ENCODE data around the gene SIAH1. TPM values are rescaled to one million over a fixed set of nuclear protein-coding genes. Genes with fewer than 3 reads are reported as not detected.

The SIAH1 gene
- total and polyA plus RNA-seq, 12 donors: 10.1 to 17.2 (median 14.5) TPM

DNA sequence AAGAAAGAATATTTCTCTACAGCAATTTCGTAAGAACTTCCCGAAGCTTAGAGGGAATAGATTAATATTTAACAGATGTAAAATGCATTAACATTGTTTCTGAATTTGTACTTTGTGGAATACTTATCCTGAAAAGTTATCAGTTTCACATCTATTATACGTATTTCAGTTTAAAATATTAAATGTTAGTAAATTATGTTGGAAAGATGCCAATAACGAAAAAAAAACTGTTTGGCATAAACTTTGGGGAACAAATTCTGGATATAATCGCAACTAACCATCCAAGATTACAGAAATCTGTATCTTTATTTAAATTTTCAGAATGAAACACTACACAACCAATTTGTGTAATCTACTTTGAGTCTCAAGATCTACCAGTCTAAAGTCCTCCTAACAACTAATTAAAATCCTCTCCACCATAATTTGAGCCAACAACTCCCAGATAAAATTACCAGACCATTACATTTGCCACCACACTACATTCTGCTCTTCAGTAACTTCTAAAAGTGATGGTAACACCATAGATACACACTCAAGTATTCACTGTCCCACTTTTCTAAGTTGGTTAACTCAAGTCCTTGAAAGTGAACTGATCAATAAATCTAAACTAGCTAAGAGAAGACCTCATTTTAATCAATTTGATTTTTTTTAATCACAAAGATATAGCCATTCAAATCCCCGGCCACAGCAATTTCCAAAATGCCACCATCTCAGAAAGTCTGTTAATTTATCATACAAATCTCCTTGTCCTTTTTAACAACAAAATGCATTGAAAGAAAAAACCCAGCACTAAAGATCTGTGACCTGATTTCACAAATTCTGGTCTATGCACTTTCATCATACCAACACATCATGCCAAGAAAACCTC is 2.0 kb downstream of the SIAH1 start:
- Histone ChIP-seq H3K27me3 (no peaks in the 10 kb centered on the region), H3K4me1 (peaks cover 9 to 69% (median 58%) of the 10 kb centered on the region in 9 donors), H3K9me3 (no peaks in the 10 kb centered on the region), H3K27ac (peak overlapping the region; percentile 96 to 100 (median 99)), H3K36me3 (no peaks in the 10 kb centered on the region), H3K4me3 (peak overlapping the region; percentile 15 to 100 (median 94))
- no peak for TF ChIP-seq CTCF (IDR thresholded peaks at IDR 0.05)
- intact Hi-C loops (cut with DNase I): loop anchor here in 5 of 10 donors (2.0 to 10.0 kb wide), 4 partner anchors 16 to 232 kb away; partner anchors contain the start of genes N4BP1 (in 2 of the 5), ABCC11 (in 1 of the 5) and LONP2 (in 1 of the 5)
- WGBS, 2 donors: 34 to 38% methylated on average over 6 of the region's 6 CpGs
- ATAC-seq: no peak
- no peak for DNase-seq

- H3K36me3 ChIP-seq: no peaks in the 10 kb centered on the region
- no peaks in the 10 kb centered on the region for H3K27me3 ChIP-seq
- H3K4me1 ChIP-seq: peaks cover 10 to 80% (median 70%) of the 10 kb centered on the region in 9 donors
- H3K4me3 ChIP-seq: no peak overlapping the region
- peak overlapping the region in 2 of 10 donors; percentile 99 to 100 for H3K27ac ChIP-seq
- no peak for TF ChIP-seq CTCF (IDR thresholded peaks at IDR 0.05)
- WGBS, 2 donors: 91 to 97% methylated on average over 4 of the region's 4 CpGs
- no peak for DNase-seq
- intact Hi-C loops (cut with DNase I): loop anchor here in 5 of 10 donors (2.0 to 10.0 kb wide), 4 partner anchors 15 to 233 kb away; partner anchors contain the start of genes N4BP1 (in 2 of the 5), ABCC11 (in 1 of the 5) and LONP2 (in 1 of the 5)
- ATAC-seq: no peak
- H3K9me3 ChIP-seq: no peaks in the 10 kb centered on the region
These were observed 3.1 kb downstream of the SIAH1 start for GRCh38 chr16:48382131-48382530.

GRCh38 chr16:48381201-48381600 is 4.0 kb downstream of the SIAH1 start:
- H3K27ac ChIP-seq: no peak overlapping the region
- H3K4me3 ChIP-seq: no peak overlapping the region
- 69 to 76% methylated on average over 5 of the region's 5 CpGs for WGBS, 2 donors
- H3K9me3 ChIP-seq: no peaks in the 10 kb centered on the region
- no peak for TF ChIP-seq CTCF (IDR thresholded peaks at IDR 0.05)
- H3K36me3 ChIP-seq: no peaks in the 10 kb centered on the region
- peaks cover 10 to 84% (median 78%) of the 10 kb centered on the region in 9 donors for H3K4me1 ChIP-seq
- ATAC-seq (no peak), DNase-seq (no peak)
- intact Hi-C loops (cut with DNase I): loop anchor here in 4 of 10 donors (10.0 kb wide), 3 partner anchors 136 to 234 kb away; partner anchors contain the start of genes N4BP1 (in 2 of the 4), ABCC11 (in 1 of the 4) and LONP2 (in 1 of the 4)
- H3K27me3 ChIP-seq: no peaks in the 10 kb centered on the region

DNA sequence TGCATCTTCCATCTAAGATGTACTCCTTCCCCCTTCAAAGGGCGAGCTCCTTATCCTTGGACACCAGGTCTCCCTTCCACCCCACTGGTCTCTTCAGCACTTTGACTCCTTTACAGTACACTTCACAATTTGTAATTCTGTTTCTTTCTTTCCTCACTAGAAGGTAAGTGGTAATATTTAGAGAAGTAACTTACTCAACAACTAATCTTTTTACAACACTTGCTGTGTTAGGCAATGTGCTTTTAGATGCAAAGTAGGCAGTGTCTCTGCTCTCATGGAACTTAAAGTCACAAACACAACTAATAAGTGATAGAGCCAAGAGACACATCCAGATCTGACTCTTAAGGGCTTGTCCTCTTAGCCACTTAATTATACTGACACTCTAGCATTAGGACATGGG is 6.4 kb downstream of the SIAH1 start:
- Histone ChIP-seq H3K27ac (peak overlapping the region in 1 of 10 donors; percentile 13), H3K4me3 (no peak overlapping the region), H3K9me3 (no peaks in the 10 kb centered on the region), H3K36me3 (no peaks in the 10 kb centered on the region), H3K27me3 (no peaks in the 10 kb centered on the region), H3K4me1 (peaks cover 15 to 100% (median 96%) of the 10 kb centered on the region in 9 donors)
- DNase-seq: no peak
- 84 to 85% methylated on average over 1 of the region's 1 CpG for WGBS, 2 donors
- peak in 2 of 8 donors; percentile 39 to 51 for ATAC-seq
- no peak for TF ChIP-seq CTCF (IDR thresholded peaks at IDR 0.05)
- intact Hi-C loops (cut with DNase I): no loop called here
